GM18520 (cell line): ENCODE data around the gene EVA1A.

Experiments
- ATAC-seq: cut with Tn5 transposase; IDR thresholded peaks from one replicate; pipeline ENCODE4 v1.9.1; 2021; ENCODE audit not compliant: unreplicated experiment

EVA1A gene

GRCh38 chr2:75545387-75545786 lies 15.4 kb downstream of the EVA1A start:
- no peak for ATAC-seq

GRCh38 chr2:75543446-75543845 lies 17.3 kb downstream of the EVA1A start:
- ATAC-seq, result no peak

GRCh38 chr2:75541430-75541829 lies 19.3 kb downstream of the EVA1A start:
- ATAC-seq, result no peak

GRCh38 chr2:75540994-75541393 lies 19.7 kb downstream of the EVA1A start:
- no peak for ATAC-seq

GRCh38 chr2:75539955-75540716 lies 20.6 kb downstream of the EVA1A start:
- ATAC-seq, result no peak

GRCh38 chr2:75538521-75539490 lies 21.9 kb downstream of the EVA1A start:
- no peak for ATAC-seq

- ATAC-seq, result no peak
Measured at GRCh38 chr2:75537658-75538057, 23.1 kb downstream of the EVA1A start.

GRCh38 chr2:75533135-75533534 lies 27.6 kb downstream of the EVA1A start:
- ATAC-seq, result no peak

GRCh38 chr2:75532488-75532887 lies 28.3 kb downstream of the EVA1A start:
- no peak for ATAC-seq

GRCh38 chr2:75528221-75528977 lies 32.3 kb downstream of the EVA1A start:
- ATAC-seq, result no peak

GRCh38 chr2:75527676-75528075 lies 33.1 kb downstream of the EVA1A start:
- ATAC-seq, result no peak

GRCh38 chr2:75526842-75527241 lies 33.9 kb downstream of the EVA1A start:
- ATAC-seq, result no peak

GRCh38 chr2:75525434-75526310 lies 35.1 kb downstream of the EVA1A start:
- ATAC-seq, result no peak

- ATAC-seq, result no peak
Measured at GRCh38 chr2:75524276-75524911, 36.3 kb downstream of the EVA1A start.

- peak; percentile 64 for ATAC-seq
Measured at GRCh38 chr2:75523313-75524275, 37.1 kb downstream of the EVA1A start.

- no peak for ATAC-seq
Measured at GRCh38 chr2:75522543-75523312, 38.0 kb downstream of the EVA1A start.

GRCh38 chr2:75521225-75521872 lies 39.4 kb downstream of the EVA1A start:
- ATAC-seq, result no peak
